MM.1S (cell line): ENCODE data around the gene CHRNA4.

Source experiments
- CTCF ChIP-seq: fragments of 300-600 bp; sonication (generic); IDR thresholded peaks from 2 replicates; pipeline ENCODE4 v1.5.1; 2016; ENCODE audit warnings: antibody characterized with exemption, low read length, mixed read lengths
- EZH2 ChIP-seq: fragments of 300-600 bp; sonication (generic); optimal IDR thresholded peaks from 2 replicates; pipeline ENCODE3; 2017; ENCODE audit warnings: low read depth, mild to moderate bottlenecking, antibody characterized with exemption, low read length, mixed read lengths
- EZH2phosphoT487 ChIP-seq: fragments of 300-600 bp; sonication (generic); IDR thresholded peaks from 2 replicates; pipeline ENCODE4 v1.6.1; 2018; ENCODE audit warnings: antibody characterized with exemption, low read length

- TF ChIP-seq CTCF: no peak
- TF ChIP-seq EZH2phosphoT487: no peak
- TF ChIP-seq EZH2: no peak
These were observed 9.8 kb downstream of the CHRNA4 start for GRCh38 chr20:63351326-63351700.
